SIG-M5 treated with dmso at 0.1 percent for 504 hours (cell line): ENCODE measurements around the gene PSMD12.
"Not testable (repeated sequence)": the region's sequence is repeated elsewhere in the genome, so short reads cannot be mapped to it uniquely, and the experiment has no call there.

Experiments used
- DNase-seq: peaks from one replicate; lab custom pipeline; 2025; ENCODE audit not compliant: unreplicated experiment; lab: John Stamatoyannopoulos, UW

PSMD12 gene

DNA sequence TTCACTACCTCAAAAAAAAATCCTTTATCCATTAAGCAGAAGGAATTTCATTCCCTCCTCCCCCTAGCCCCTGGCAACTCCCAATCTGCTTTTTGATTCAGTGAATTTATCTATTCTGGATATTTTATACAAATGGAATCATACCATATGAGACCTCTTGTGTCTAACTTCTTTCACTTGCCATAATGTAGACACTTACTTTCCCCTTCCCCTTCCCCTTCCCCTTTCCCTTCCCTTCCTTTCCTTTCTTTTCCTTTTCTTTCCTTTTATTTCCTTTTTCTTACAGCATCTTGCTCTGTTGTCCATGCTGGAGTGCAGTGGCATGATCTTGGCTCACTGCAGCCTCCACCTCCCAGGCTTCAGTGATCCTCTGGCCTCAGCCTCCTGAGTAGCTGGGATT, 50.5 kb downstream of the PSMD12 start:
- DNase-seq, result peak; percentile 50

DNA sequence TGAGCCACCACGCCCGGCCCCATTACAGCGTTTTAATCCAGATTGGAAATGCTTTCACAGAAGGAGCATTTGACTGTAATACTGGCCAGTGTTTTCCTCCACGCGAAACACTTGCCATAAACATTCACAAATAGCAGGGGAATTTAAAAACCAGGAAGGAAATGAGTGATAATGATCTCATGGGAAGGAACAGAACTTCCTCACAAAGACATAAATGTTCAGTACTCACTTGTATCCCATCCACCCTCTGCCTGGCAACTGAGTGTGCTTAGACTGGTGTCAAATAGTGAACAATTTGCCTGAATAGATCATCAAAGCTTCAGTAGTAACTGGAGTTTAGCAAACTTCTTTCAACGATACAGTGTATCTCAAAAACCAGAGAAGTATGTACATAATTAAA, 54.1 kb downstream of the PSMD12 start:
- no peak for DNase-seq

- no peak for DNase-seq
Observed at GRCh38 chr17:67311575-67311974, 54.8 kb downstream of the PSMD12 start.

- DNase-seq, result no peak
Observed at GRCh38 chr17:67310406-67310805, 56.0 kb downstream of the PSMD12 start.

DNA sequence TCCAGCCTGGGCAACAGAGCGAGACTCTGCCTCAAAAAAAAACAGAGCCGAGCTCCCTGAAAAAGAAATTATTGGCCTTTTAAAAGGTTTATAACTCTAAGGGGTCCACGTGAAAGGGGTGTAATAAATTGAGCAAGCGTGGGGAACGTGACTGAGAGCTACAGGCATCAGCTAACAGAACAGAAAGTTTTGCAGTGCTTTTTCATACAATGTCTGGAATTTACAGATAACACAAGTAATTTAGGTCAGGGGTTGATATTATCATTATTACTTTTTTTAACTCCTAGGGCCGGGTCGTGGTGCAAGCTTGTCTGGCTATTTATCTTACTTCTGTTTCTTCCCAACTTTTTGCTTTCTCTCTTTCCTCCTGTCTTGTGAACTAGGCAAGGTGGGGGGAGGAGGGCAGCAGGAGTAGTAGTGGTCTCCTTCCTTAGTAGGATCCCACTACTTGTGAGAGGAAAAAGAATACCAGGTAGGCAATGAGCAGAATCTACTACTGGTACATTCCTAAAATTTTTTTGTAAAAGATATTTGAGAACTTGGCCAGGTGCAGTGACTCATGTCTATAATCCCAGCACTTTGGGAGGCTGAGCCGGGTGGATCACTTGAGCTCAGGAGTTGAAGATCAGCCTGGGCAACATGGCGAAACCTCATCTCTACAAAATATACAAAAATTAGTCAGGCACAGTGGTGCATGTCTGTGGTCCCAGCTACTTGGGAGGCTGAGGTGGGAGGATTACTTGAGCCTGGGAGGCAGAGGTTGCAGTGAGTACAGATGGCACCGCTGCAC, 60.7 kb downstream of the PSMD12 start:
- DNase-seq, result not testable (repeated sequence)

DNA sequence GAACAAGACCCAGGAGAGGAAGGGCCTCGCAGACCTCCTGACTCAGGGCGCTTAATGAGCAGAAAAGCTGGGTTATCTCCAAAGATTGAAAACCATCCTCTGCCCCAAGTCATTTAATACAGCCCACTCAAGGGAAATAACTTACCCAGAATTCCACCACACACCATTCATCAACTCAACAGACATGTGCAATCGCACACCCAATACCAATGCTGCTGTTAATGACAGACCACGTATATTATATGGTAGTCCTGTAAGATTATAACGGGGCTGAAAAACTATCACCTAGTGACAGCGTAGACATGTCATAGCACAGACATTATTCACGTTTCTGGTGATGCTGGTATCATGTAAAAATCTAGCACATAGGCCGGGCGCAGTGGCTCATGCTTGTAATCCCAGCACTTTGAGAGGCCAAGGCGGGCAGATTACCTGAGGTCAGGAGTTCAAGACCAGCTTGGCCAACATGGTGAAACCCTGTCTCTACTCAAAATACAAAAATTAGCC, 68.9 kb downstream of the PSMD12 start:
- DNase-seq, result no peak

- DNase-seq, result no peak
Observed at GRCh38 chr17:67294451-67295199, 71.8 kb downstream of the PSMD12 start.

DNA sequence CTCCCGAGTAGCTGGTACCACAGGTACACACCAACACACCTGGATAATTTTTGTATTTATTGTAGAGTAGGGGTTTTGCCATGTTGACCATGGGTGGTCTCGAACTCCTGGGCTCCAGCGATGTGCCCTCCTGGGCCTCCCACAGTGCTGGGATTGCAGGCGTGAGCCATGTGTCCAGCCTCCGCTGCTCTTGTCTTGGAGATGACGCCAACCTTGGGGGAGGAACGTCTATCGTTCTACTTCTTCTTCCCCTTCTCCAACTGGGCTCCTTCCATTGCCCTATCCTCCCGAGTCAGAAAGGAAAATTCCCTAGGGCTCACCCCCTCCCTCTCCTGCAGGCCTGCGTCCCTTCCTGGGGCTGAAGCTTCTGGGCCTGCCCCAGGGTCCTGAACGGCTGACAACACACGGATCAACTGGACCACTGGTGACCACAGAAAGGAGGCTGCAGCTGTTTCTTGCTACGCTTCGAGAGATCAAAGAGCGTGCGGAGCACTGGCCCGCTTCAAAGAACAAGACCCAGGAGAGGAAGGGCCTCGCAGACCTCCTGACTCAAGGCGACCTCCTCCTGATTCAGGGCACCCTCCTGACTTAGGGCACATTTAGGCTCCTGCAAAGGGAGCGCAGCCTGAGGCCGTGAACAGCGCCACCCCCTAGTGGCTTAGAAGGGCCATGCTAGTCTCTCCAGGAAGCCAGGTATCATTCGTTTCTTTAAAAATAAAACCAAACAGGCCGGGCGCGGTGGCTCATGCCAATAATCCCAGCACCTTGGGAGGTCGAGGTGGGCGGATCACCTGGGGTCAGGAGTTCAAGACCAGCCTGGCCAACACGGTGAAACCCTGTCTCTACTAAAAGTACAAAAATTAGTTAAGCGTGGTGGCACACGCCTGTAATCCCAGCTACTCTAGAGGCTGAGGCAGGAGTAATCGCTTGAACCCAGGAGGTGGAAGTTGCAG, 72.8 kb downstream of the PSMD12 start:
- peak; percentile 84 for DNase-seq

- no peak for DNase-seq
Observed at GRCh38 chr17:67290711-67291291, 75.6 kb downstream of the PSMD12 start.

GRCh38 chr17:67290244-67290643, 76.1 kb downstream of the PSMD12 start:
- DNase-seq, result no peak

GRCh38 chr17:67289181-67289876, 77.0 kb downstream of the PSMD12 start:
- no peak for DNase-seq
